GM08714 (cell line): ENCODE results near the gene AQP10.
"Not testable (repeated sequence)": the region's sequence is repeated elsewhere in the genome, so short reads cannot be mapped to it uniquely, and the experiment has no call there.

Experiments
- H3K4me3 ChIP-seq: fragments of 200-500 bp; sonication (Bioruptor generic); 2 replicates; pipeline ENCODE4 v1.5.1; 2014; ENCODE audit warnings: mild to moderate bottlenecking, low read length, inconsistent platforms
- ZNF274 ChIP-seq: IDR thresholded peaks from 2 replicates; pipeline ENCODE4 v1.6.1; 2012; ENCODE audit warnings: mild to moderate bottlenecking, low read depth, low read length

The AQP10 gene

DNA sequence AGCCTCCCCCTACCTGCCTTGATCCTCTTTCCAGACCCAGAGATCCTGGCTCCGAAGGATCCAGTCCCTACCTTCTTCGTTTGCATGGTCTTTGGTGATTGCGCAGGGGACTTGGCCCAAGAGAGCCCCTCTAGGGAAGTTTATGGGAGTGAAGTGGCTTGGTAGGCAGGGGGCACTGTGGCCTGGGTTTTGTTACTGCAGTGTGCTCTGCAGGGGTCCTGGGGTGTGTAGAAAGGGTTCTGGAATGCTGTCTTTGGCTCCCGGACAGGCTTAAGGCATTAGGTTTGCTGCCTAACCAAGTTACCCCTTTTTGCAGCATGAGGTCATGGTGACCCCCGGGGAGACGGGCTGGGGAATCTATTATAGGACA, 8.2 kb downstream of the AQP10 start:
- no peak for TF ChIP-seq ZNF274
- H3K4me3 ChIP-seq, result no peak overlapping the region

DNA sequence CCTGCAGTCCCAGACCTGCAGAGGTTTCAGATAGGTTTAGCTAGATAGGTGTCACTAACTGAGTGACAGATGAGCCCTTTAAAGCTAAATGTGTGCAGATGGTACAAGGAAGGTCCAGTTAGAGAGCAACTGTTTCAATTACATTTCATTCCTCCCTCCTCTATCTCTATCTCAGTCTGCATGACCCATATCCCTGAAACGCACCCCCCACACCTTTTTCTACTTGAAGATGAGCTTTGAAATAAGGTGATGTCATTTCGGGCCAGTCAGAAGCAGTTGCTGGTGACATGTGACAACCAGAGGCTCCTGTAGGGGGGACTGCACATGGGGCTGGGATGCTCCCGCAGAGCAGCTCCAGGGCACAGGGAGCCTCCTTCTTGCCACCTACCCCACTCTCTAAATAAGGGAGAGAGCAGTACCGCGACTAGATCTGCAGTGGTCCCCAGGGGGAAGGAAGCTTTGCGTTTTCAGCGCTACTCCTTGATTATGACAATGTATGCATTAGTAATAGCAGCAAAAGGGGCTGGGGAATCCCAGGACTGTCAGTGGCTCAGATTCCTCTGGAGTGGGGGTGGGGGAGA, 8.7 kb downstream of the AQP10 start:
- no peak overlapping the region for H3K4me3 ChIP-seq
- TF ChIP-seq ZNF274, result no peak

DNA sequence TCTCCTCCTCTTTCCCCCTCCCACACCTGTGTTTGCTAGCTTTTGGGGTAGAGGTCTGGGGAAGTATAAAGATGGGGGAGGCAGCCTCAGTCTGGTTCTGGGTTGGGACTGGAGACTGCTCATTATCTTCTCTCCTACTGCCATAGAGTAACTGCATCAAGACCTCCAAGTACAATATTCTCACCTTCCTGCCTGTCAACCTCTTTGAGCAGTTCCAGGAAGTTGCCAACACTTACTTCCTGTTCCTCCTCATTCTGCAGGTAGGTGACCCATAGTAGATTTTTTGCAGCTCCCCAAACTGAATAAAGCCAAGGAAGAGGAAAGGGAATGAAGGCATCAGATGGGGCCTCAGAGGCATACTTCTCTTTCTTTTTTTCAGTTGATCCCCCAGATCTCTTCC, 9.8 kb downstream of the AQP10 start:
- no peak overlapping the region for H3K4me3 ChIP-seq
- no peak for TF ChIP-seq ZNF274

DNA sequence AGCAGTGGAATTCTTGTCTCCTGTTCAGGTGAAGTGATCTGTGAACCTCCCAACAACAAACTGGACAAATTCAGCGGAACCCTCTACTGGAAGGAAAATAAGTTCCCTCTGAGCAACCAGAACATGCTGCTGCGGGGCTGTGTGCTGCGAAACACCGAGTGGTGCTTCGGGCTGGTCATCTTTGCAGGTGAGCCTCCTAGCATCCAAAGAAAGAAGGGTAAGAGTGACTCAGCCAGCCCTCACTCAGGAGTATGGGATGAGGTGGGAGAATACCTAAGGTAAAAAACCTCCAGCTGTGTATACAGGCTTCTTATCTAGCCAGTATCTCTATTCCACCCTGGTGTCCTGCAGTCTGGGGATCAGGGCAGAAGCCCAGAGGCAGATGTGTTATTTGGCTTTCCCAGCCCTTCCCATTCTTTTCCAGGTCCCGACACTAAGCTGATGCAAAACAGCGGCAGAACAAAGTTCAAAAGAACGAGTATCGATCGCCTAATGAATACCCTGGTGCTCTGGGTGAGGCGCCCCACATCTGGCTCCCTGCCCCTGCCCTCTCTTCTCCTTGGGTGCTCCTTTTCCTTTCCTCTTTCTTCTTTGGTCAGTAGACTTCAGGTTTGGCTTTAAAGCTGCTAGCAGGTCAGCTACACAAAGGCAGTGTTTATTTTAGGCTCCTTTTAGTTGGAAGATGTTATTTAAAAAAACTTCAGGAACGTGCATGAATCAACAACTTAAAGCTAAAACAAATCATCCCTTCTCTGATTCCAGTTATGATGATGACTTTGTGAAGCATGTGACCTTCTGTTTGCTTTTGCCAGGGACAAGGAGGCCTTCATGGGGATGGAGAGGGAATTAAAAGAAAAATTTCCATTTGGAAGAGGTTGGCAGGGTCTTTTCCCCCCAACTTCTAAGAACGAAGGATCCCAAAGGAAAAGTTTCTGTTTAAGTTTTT, 13.5 kb downstream of the AQP10 start:
- no peak for TF ChIP-seq ZNF274
- H3K4me3 ChIP-seq, result no peak overlapping the region

DNA sequence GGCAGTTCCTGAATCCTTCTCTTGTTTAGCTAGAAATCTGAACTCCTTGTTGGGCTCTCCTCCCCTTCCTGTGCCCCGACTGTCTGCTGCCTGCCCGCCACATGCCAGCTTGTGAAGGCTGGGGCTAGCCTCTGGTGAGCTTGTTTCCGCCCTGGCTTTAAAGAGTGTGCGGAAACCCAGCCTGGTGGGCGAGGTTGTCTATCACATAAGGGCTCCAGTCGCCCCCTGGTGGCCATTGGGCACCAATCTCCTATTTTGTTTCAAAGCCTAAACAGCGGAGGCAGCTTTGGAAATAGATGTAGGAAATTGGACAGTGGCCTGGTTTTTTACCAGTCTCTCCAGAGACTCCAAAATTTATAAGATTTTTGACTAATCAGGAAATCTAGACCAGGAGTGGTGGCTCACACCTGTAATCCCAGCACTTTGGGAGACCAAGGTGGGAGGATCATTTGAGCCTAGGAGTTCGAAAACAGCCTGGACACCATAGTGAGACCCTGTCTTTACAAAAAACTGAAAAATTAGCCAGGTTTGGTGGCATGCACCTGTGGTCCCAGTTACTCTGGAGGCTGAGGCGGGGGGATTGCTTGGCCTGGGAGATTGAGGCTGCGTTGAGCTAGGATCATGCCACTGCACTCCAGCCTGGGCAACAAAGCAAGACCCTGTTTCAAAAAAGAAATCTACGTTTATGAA, 14.3 kb downstream of the AQP10 start:
- no peak overlapping the region for H3K4me3 ChIP-seq
- no peak for TF ChIP-seq ZNF274

- TF ChIP-seq ZNF274, result no peak
- H3K4me3 ChIP-seq, result no peak overlapping the region
These were observed 16.5 kb downstream of the AQP10 start for GRCh38 chr1:154337253-154337894.

DNA sequence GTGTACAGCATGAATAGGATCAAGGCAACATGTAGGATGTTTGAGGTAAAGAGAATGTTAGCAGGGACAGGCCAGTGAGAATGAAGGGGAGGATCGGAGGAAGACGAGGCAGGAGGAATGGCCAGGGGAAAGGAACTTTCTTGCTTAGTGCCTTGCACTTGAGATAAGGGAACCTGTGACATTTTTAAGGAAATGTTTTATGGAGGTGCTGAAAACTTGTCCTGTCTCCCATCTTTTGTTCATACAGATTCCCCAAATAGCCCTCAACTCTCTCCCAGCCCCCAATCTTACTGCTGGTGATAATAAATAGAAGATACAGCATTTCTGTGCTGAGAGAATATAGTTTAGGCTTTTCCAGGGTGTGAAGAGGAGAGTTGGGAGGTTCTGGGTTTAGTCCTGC, 18.0 kb downstream of the AQP10 start:
- no peak for TF ChIP-seq ZNF274
- no peak overlapping the region for H3K4me3 ChIP-seq

DNA sequence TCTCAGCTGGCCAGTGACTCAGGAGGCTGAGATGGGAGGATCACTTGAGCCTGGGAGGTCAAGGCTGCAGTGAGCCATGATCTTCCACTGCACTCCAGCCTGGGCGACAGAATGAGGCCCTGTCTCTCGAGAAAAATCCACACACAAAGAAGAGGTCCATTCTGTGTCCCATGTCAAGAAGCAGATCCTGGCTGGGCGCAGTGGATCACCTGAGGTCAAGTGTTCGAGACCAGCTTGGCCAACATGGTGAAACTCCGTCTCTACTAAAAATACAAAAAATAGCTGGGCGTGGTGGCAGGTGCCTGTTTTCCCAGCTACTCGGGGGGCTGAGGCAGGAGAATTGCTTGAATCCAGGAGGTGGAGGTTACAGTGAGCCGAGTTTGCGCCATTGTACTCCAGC, 20.5 kb downstream of the AQP10 start:
- not testable (repeated sequence) for H3K4me3 ChIP-seq

GRCh38 chr1:154342132-154342531, 21.2 kb downstream of the AQP10 start:
- H3K4me3 ChIP-seq, result no peak overlapping the region
- no peak for TF ChIP-seq ZNF274

DNA sequence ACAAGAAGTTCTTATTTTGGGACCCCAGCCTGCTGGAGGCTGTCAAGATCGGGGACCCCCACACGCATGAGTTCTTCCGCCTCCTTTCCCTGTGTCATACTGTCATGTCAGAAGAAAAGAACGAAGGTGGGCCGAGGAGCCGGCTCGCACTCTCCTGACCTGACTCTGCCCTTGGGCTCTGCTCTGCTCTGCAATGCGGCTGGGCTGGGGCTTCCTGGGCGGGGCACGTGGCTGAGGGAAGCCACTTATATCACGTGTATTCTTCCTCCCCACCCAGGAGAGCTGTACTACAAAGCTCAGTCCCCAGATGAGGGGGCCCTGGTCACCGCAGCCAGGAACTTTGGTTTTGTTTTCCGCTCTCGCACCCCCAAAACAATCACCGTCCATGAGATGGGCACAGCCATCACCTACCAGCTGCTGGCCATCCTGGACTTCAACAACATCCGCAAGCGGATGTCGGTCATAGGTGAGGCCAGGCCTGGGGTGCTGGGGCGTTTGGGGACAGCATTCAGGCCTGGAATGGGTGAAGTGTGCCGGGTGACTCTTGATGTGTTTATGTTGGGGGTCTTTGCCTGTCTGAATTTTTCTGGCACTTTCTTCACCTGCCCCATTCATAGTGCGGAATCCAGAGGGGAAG, 22.1 kb downstream of the AQP10 start:
- TF ChIP-seq ZNF274, result no peak
- no peak overlapping the region for H3K4me3 ChIP-seq

GRCh38 chr1:154344977-154345837, 24.3 kb downstream of the AQP10 start:
- no peak for TF ChIP-seq ZNF274
- H3K4me3 ChIP-seq, result no peak overlapping the region

- TF ChIP-seq ZNF274, result no peak
- H3K4me3 ChIP-seq, result no peak overlapping the region
These were observed 25.5 kb downstream of the AQP10 start for GRCh38 chr1:154346276-154346917.

DNA sequence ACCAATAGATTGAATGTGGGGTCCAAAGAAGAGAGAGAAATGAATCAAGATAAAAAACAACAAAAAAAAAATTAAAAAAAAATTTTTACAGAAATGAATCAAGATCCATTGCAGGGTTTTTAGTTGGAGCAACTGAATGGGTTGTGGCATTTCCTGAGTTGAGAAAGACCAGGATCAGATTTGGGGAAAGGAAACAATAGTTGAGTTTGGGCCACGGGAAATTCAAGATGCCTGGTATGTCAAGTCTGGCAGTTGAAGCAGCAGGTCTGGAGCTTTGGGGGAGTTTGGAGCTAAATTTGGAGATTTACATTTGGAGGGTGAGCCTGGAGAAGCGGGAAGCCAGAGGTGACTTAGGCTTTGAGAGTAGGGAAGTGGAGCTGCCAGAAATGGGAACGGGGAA, 27.1 kb downstream of the AQP10 start:
- no peak for TF ChIP-seq ZNF274
- no peak overlapping the region for H3K4me3 ChIP-seq
